EH (cell line): ENCODE results near the gene TLCD4.

ENCODE experiments used
- DNase-seq: peaks from one replicate; pipeline ENCODE4 v3.0.0-alpha.2; 2015; ENCODE audit warnings: low read depth

The TLCD4 gene

DNA sequence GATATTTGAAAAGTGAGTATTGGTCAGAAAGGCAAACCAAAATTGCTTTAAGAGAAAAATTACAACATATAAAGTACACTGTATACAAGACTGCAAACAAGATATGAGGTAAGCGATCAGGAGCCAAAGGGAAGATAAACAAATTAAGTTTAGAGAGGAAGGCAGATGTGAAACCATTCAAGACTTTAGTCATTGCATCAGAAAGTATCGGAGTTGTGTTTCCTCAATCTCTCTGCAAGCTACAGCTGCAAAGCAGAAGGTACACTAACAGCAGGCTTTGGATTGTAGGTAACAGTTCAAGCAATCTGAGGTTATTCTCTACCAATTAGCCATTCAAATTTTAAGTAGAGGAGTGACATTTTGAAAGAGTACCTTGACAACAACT lies 21.3 kb upstream of the TLCD4 start:
- DNase-seq: no peak

DNA sequence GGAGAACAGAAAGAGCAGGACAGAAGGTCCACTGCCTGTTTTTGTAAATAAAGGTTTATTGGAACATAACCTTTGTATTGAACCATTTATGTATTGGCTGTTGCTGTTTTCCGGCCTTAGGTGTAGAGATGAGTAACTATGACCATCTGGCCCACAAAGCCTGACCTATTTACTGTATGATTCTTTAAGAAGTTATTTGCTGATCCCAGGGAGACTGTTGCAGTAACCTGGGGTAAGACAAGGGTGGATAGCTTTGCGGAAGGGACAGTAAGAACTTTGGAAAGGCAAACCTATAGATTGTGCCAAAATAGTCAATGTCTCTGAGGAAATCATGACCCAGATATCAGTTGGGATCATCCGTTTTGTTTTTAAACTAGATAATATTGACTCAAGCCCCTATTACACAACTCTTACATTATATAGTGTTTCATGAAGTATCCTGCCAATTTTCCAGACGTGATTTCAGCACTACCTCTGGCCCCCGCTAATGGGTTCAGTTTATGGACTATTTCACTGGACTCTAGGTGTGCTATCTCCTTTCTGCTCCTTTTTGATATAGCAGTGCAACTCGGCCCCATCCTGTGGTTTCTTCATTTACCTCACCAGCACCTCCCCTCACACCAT lies 20.8 kb upstream of the TLCD4 start:
- DNase-seq: no peak

DNA sequence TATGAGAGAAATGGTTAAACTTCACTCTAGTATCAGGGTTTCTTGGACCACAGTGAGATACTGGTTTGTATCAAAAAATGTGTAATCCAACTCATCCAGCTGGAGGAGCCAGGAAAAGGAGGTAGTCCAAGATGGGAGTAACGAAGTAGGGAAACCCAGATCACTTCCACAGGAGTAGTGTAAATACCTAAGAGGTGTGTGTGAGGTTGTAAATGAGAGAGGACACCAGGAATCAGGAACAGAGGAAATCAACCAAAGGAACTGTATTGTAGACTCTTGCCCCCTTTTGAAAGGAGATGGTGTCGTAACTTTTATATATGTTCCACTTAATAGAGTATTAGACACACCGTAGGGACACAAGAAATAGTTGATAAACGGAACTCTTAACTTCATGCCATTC lies 19.7 kb upstream of the TLCD4 start:
- DNase-seq: no peak

DNA sequence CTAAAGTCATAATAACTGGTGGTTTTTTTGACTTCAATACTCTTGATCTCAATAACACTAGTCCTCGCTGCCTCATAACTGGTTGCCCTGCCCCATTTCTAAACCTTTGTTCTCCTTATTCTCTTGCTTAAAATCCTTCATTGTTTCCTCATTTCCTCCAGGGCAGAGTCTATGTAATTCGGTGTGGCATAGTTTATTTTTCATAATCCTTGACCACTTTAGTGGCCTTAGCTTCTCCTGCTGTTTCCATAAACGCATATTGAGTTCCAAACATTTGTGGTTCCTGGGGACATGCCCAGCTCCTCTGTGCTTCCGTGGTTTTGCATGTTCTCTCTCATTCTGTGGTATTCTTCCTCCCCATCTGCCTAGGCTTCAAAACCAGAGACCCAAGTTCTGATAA lies 19.0 kb upstream of the TLCD4 start:
- peak; percentile 23 for DNase-seq

DNA sequence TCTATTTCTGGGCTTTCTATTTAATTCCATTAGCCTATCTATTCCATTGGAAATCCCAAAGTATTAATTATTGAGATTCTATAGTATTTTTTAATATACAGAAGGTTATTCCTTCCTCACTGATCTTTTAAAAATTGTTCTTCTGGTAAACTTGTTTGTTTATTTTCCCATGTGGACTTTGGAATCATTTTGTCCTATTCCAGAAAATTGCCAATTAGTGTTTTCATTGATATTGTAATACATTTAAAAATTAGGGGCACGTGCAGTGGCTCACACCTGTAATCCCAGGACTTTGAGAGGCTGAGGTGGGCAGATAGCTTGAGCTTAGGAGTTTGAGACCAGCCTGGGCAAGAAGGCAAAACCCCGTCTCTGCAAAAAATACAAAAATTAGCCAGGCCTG lies 8.4 kb upstream of the TLCD4 start:
- DNase-seq: no peak

DNA sequence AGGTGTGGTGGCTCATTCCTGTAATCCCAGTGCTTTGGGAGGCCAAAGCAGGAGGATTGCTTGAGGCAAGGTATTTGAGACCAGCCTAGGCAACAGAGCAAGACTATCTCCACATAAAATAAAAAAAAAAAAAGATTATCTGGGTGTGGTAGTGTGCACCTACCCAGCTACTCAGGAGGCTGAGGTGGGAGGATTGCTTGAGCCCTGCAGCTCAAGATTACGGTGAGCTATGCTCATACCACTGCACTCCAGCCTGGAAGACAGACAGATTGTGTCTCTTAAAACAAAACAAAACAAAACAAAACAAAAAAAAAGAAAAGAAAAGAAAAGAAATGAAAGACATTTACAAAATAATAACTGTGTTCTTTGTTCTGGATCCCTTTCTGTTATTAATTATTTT lies 6.1 kb upstream of the TLCD4 start:
- DNase-seq: no peak

DNA sequence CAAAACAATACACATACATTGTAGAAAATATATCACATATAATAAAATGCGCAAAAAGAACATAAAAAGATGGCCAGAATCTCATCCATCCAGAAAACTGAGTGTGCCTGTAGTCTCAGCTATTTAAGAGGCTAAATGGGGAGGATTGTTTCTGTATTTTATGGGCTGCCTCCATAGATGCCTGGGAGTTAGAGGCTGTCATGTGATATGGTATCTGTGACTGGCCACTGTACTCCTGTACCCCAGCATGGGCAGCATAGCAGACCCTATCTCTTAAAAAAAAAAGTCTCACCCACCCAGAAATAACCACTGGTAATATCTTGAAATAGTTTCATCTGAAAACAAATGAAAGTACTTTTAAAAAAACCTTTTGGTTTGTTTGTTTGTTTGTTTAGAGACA lies 3.5 kb upstream of the TLCD4 start:
- no peak for DNase-seq

DNA sequence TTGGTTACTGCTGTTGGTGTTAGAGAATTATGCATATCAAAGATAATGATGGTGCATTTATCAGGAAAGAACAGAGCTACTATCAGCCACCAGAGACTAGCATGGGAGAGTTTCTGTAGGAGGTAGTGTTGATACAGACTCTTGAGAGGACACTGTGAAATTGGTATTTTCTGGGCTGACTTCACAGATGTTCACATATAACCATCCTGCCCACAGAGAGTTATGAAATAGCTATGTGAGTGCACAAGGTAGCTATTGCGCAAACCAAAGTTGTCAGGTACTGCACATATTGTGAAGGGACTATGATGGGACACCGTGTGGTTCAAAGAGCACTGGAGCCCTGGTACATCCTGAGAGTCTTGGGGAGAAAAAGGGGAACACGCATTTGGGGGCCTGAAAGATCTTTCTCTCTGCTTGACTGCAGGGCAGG lies 1.4 kb upstream of the TLCD4 start:
- no peak for DNase-seq

DNA sequence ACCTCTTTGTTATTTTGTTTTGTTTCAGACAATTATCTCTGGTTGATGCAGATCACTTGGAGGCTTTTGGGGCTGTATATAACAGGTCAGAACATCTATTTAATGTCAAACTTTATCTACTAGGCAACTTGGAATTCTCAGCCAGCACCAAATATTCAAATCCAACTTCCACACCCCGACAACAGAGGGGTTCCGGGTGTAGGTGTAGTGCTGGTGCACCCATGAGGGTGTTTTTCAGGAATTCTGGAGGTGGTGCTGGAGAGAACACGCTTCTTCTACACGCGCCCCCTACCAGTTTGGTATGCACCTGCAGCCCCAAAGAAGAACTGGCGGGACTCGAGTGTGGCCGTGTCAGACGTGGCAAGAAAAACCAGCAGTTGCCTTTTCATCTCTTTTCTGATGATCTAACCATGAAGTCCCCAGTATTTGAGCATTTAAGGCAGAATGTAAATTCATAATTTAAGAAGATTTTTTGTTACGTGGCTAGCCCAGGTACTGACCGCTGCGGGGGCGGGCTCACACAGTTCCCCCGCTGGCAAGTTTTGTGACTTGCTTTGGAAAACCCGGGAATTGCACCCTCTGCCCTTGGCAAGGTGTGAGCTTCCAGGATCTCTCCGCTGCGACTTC lies 462 bp upstream of the TLCD4 start:
- peak; percentile 24 for DNase-seq

DNA sequence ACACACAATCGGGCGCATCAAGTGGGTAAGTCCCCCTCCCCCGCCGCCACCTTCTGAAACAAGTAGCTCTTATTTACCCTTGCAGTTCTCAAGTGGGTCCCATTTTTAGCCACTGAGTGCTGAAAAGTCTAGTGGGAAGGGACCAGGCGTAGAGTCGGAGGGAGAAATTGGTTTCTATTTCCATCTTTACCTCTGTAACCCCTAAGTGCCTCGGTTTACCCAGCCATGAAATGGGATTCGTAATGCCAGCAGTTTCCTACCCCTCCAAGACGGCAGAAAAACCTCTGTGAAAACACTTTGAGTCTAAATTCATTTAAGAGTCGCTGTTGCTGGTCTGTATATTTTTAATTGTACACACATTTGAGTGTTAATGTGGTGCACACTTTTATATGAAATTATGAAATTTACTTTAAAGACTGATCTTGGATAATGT lies 928 bp downstream of the TLCD4 start:
- no peak for DNase-seq

DNA sequence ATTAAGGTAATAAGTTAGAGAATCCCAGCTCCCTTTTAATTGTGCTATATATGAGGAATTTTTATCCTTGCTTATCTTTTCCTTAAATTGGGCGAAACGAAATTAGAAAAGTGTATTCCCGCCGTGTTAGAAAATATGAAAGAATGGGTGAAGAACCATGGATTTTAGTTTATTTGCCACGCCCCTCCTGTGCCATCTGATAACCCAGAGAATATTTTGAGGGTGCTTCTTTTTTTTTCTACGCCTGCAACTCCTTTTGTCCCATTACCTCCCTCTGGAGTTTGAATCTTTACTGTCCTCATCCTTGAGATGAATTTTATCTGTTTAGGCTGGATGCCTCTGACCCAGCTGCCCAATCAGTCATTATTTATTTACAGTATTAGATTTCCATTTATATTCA lies 1.6 kb downstream of the TLCD4 start:
- no peak for DNase-seq

DNA sequence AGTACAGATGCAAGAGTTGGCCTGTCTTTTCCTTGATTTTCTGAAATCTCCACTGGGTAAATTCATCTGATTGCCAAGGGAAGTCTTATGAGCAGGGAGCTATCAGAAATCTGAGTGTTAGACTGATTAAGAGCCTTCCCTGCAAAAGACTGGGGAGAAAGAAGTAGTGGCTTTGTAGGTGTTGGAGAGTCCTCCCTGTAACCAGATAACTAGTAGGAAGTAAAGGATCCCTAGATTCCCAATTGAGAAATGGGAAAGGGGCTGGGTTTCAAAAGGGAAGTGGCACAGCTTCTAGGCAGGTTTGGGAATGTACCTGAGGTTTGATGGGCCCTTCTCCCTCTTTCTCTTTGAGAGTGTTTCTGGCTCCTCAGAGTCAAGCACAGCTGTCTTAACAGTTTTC lies 2.1 kb downstream of the TLCD4 start:
- no peak for DNase-seq

DNA sequence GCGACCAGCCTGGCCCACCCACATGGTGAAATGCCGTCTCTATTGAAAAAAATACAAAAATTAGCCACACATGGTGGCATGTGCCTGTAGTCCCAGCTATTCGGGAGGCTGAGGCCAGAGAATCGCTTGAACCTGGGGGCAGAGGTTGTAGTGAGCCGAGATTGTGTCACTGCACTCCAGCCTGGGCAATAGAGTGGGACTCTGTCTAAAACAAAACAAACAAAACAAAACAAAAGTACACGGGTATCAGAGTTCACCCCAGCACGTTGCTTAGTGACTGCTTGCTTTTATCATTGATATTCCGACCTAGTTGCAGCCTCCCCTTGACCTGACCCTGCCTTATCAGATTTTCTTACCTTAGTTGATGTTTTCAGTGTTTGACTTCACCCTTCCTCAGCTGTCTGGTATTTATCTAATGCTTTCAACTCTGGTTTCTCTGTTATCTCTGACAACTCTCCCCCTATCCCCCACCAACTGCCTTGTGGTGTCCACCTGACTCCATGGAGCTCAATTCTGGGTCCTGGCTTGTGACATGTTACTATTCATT lies 5.1 kb downstream of the TLCD4 start:
- DNase-seq: no peak

DNA sequence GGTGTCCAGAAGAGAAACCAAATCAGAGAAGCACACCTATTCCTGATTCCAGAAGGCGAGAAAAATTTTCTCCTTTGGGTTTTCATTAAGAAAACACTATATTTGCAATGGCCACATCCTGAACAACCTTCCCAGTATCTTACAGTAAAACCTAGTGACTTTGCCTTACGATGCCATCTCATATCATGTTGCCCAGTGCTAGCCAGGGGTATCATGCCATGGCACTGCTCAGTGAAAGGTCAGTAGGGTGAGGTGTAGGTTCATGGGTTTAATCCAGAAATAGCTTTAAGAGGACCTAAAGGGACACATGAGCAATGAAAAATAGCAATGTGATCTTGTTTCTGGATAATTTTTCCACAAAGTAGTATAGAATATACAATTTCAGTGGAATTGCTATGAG lies 7.2 kb downstream of the TLCD4 start:
- no peak for DNase-seq

DNA sequence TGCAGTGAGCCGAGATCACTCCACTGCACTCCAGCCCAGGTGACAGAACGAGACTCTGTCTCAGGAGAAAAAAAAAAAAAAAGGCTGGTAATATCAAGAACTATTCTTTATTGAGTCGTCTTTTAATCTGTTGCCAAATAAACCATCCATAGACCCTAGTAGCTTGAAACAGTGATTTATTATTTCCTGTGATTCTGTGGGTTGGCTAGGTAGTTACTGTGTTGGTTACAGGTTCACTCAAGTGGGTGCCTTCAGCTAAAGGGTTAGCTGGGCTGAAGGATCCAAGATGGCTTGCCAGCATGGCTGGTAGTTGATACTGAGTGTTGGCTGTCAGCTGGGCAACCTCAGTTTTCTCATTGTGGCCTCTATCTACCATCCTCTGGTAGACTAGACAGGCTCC lies 9.2 kb downstream of the TLCD4 start:
- no peak for DNase-seq

DNA sequence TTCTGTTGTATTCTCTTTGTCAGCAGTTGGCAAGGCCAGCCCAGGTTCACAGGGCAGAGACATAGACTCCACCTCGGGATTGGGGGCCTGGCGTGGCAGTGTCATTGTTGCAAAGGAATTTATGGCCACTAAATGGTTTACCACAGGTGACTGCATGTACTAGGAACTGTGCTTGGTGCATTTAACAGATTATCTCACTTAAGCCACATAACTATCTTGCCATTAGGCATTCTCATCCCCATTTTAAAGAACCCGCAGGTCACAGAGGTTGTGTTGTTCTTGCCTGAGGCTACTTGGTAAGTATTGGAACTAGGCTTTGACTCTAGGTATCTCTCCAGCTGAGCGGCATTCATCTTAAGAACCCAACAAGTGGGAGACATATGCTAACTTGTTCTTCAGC lies 9.7 kb downstream of the TLCD4 start:
- DNase-seq: no peak

DNA sequence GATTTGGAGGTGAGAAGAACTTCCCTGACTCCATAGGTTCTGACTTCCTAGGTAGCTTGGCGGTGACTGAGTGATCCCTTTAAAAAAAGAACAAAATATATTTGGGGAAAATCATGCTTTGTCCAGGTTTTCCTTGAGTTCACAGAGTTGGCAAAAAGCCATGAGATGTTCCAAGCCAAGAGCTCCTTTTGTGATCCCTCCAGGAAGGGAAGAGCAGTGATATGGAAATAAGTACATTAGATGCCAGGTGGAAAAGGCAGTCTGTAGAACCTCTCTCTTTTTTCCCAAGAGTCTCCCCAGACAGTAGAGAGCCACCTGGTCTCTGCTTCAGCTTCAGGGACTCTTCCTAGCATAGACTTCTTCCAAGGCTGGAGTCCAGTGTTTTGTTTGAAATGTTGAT lies 10.2 kb downstream of the TLCD4 start:
- no peak for DNase-seq

DNA sequence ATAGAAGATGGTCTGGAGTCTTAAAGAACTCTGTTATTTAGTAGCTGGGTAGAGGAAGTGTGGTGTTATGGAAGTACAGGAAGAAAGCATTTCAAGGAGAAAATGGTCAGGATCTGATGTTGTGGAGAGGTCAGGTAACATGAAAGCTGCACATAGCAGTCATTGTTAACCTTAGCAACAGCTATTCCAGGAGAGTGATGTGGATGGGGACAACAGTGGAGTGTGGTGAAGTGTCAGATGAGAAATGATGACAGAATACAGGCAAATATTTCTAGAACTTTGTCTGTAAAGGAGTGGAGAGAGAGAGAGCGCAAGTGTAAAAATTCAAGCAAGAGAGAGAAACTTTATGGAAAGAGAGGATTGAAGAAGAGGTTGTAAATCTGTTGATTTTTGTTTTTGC lies 15.6 kb downstream of the TLCD4 start:
- DNase-seq: no peak

DNA sequence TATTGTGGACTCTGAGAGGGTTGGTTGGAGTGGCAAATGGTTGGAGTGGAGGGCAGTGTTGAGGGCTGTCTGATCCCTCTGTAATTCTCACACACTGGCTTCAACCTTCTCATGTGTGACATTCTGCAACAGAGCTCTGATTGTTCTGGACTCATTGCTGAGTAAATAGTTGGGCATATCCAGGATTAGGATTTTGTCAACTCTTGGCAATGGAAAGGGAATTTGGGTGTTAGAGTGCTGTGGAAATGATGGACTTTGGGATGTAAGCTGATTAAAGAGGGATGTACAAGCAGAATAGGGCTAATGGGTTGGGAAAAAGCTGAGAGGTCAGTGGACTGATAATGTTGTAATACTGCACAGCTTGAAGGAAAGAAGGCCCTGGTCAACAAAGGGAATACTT lies 16.5 kb downstream of the TLCD4 start:
- no peak for DNase-seq

DNA sequence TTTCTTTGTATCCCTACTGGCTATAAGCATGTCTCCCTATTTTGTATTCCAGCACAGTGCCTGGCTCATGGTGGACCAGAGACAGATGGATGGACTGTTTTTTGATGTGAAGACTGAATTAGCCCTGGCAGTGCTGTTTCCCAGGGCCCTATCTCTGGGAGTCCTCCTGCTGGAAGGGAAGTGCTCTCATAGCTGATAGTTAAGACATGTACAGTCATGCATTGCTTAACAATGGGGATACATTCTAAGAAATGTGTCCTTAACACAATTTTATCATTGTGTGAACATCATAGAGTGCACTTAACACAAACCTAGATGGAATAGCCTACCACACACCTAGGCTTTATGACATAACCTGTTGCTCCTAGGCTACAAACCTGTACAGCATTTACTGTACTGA lies 21.1 kb downstream of the TLCD4 start:
- DNase-seq: no peak

DNA sequence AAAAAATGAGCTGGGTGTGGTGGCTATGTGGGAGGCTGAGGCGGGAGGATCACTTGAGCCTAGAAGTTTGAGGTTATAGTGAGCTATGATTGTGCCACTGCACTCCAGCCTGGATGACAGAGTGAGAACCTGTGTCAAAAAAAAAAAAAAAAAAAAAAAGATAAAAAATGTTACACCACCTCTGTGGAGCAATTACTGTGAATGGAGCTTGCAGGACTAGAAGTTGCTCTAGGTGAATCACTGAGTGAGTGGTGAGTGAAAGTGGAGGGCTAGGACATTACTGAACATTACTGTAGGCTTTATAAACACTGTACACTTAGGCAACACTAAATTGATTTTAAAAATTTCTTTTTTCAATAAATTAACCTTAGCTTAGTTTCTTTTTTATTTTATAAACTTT lies 21.9 kb downstream of the TLCD4 start:
- DNase-seq: no peak

DNA sequence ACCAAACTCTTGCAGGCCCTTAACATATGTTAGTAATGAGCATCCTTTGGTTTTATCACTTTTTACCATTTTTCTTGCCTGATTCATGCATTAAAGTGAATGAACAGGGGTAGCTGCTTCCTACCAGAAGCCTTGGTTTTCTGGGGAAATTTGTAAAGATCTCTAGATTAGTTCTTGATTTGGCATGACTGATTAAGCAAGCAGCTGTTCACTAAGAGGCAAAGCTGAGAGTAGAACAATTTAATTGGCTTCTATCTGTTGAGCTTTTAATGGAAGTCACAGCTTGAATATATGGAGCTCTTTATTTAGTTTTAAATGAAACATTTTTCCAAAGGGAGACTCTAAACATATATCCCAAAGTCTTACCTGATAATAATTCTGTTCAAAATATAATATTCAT lies 23.6 kb downstream of the TLCD4 start:
- peak; percentile 3 for DNase-seq

DNA sequence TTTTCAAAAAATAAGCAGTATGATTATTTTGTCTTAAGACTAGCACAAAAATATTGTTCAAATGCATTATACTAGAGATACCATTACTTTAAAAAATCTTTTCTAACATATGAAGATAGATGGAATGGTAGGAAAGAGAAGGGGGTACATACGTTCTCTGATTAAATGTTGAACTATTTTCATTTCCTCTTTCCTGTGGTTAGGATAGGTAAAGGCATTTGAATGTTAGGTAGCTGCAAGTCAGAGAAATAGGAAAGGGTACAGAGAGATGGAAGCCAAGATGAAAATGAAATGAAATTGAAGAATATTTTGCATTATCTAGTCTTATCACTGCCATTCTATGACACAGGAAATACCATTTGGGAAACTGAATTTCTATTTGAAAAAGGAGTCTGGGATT lies 28.3 kb downstream of the TLCD4 start:
- no peak for DNase-seq

DNA sequence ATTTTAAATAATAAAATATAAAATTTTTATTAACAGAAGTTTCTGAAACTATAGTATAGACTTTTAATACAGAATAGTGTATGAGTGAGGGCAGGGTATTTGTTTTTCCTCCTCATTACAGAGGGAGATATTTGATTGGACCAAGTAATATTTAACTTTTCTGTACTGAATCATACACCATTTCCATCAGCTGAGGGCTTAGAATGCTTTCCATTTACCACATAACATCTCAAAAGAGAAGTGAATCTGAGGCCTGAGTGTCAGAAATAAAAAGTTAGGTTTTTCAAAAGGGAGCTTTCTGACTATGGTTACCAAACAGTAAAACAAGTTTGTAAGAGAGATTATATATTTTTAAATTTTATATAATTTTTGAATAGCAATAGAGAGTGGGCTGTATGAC lies 29.5 kb downstream of the TLCD4 start:
- DNase-seq: no peak
